GM19468 (cell line): ENCODE results near the gene TARBP2.
"Not testable (repeated sequence)": the region's sequence is repeated elsewhere in the genome, so short reads cannot be mapped to it uniquely, and the experiment has no call there.

ENCODE experiments used
- ATAC-seq: cut with Tn5 transposase; IDR thresholded peaks from one replicate; pipeline ENCODE4 v1.9.1; 2021; ENCODE audit warnings: mild to moderate bottlenecking, moderate library complexity, moderate number of reproducible peaks; ENCODE audit not compliant: unreplicated experiment; ENCODE audit errors: extremely low read depth

TARBP2 gene

GRCh38 chr12:53550131-53550530 lies 49.0 kb downstream of the TARBP2 start:
- not testable (repeated sequence) for ATAC-seq

GRCh38 chr12:53550595-53550994 lies 49.5 kb downstream of the TARBP2 start:
- no peak for ATAC-seq

- no peak for ATAC-seq
These were observed 50.8 kb downstream of the TARBP2 start for GRCh38 chr12:53551889-53552291.

- ATAC-seq = no peak
These were observed 51.6 kb downstream of the TARBP2 start for GRCh38 chr12:53552361-53553327.
